GM19455 (cell line): Measurements from ENCODE around the gene RAD9A.
A peak's percentile ranks its signal among the peaks of the same experiment; 100 is the strongest.
"Not testable (repeated sequence)": the region's sequence is repeated elsewhere in the genome, so short reads cannot be mapped to it uniquely, and the experiment has no call there.

ENCODE experiments used
- ATAC-seq: cut with Tn5 transposase; IDR thresholded peaks from one replicate; pipeline ENCODE4 v1.9.1; 2021; ENCODE audit not compliant: unreplicated experiment

The RAD9A gene

GRCh38 chr11:67395555-67396258, 3.9 kb downstream of the RAD9A start:
- ATAC-seq = no peak

- no peak for ATAC-seq
Measured at GRCh38 chr11:67396259-67396581, 4.4 kb downstream of the RAD9A start.

GRCh38 chr11:67396587-67397389, 5.0 kb downstream of the RAD9A start:
- no peak for ATAC-seq

GRCh38 chr11:67397536-67397935, 5.8 kb downstream of the RAD9A start:
- no peak for ATAC-seq

- no peak for ATAC-seq
Measured at GRCh38 chr11:67397986-67398660, 6.3 kb downstream of the RAD9A start.

- ATAC-seq = no peak
Measured at GRCh38 chr11:67398661-67399563, 7.1 kb downstream of the RAD9A start.

GRCh38 chr11:67400251-67400941, 8.6 kb downstream of the RAD9A start:
- no peak for ATAC-seq

- peak; percentile 22 for ATAC-seq
Measured at GRCh38 chr11:67400942-67401494, 9.2 kb downstream of the RAD9A start.

GRCh38 chr11:67401495-67402191, 9.9 kb downstream of the RAD9A start, which contains the start of gene PPP1CA:
TSS of gene PPP1CA (minus strand) at chr11:67401858. CDS start at chr11:67401782, 76 bp downstream.
- ATAC-seq = peak; percentile 53

- ATAC-seq = peak; percentile 1
Measured at GRCh38 chr11:67402192-67402839, 10.5 kb downstream of the RAD9A start.

- ATAC-seq = not testable (repeated sequence)
Measured at GRCh38 chr11:67403085-67403484, 11.3 kb downstream of the RAD9A start.

- no peak for ATAC-seq
Measured at GRCh38 chr11:67404515-67405195, 12.9 kb downstream of the RAD9A start.

- no peak for ATAC-seq
Measured at GRCh38 chr11:67405196-67405567, 13.4 kb downstream of the RAD9A start.

GRCh38 chr11:67405688-67406339, 14.0 kb downstream of the RAD9A start:
- ATAC-seq = no peak

- ATAC-seq = no peak
Measured at GRCh38 chr11:67406420-67406968, 14.7 kb downstream of the RAD9A start.

- no peak for ATAC-seq
Measured at GRCh38 chr11:67406969-67407687, 15.3 kb downstream of the RAD9A start.

GRCh38 chr11:67407688-67408163, 15.9 kb downstream of the RAD9A start:
- no peak for ATAC-seq
